ENCODE results near the gene NONO. TPM values are rescaled to one million over a fixed set of nuclear protein-coding genes. Genes with fewer than 3 reads are reported as not detected.

NONO gene
- polyA plus RNA-seq, 2 of the 4 experiments (the other 2 are of a cell fraction) = 362 to 405 TPM

DNA sequence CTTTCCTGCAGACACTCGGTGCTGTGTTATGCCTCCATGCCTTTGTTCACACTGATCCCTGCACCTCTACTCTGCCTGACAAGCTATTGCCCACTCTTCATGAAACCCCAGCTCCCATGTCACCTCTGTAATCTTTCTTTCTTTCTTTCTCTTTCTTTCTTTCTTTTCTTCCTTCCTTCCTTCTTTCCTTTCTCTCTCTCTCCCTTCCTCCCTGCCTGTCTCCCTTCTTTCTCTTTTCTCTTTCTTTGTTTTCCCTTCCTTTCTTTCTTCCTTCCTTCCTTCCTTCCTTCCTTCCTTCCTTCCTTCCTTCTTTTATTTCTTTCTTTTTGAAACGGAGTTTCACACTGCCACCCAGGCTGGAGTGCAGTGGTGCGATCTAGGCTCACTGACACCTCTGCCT lies 48.0 kb upstream of the NONO start:
- ATAC-seq (no peak), DNase-seq (ENCODE audit: low read depth in 1 of 2, low spot score in 1 of 2) (no peak), FAIRE-seq (no peak)
- Histone ChIP-seq H3K27ac (no peak overlapping the region), H3K4me1 (no peaks in the 10 kb centered on the region), H3K4me2 (no peak overlapping the region), H3K9me3 (no peaks in the 10 kb centered on the region), H3K4me3 (no peak overlapping the region)
- ChIA-PET CTCF (no interaction called here), POLR2A (no interaction called here)
- 59% methylated on average over 3 of the region's 3 CpGs for WGBS (ENCODE audit: missing lambda C conversion rate)
- TF ChIP-seq, protein P1, sequence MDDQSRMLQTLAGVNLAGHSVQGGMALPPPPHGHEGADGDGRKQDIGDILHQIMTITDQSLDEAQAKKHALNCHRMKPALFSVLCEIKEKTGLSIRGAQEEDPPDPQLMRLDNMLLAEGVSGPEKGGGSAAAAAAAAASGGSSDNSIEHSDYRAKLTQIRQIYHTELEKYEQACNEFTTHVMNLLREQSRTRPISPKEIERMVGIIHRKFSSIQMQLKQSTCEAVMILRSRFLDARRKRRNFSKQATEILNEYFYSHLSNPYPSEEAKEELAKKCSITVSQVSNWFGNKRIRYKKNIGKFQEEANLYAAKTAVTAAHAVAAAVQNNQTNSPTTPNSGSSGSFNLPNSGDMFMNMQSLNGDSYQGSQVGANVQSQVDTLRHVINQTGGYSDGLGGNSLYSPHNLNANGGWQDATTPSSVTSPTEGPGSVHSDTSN (IDR thresholded peaks at IDR 0.05) = no peak
- TF ChIP-seq, protein P2, sequence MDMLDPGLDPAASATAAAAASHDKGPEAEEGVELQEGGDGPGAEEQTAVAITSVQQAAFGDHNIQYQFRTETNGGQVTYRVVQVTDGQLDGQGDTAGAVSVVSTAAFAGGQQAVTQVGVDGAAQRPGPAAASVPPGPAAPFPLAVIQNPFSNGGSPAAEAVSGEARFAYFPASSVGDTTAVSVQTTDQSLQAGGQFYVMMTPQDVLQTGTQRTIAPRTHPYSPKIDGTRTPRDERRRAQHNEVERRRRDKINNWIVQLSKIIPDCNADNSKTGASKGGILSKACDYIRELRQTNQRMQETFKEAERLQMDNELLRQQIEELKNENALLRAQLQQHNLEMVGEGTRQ (IDR thresholded peaks at IDR 0.05) = no peak
- TF ChIP-seq EHF (CRISPR knock-in tag; IDR thresholded peaks at IDR 0.05) (no peak), ZSCAN20 (CRISPR knock-in tag; IDR thresholded peaks at IDR 0.05) (no peak), FOSB (CRISPR knock-in tag; IDR thresholded peaks at IDR 0.05) (no peak), HDAC2 (IDR thresholded peaks at IDR 0.05) (no peak), SMC3 (IDR thresholded peaks at IDR 0.05) (no peak), GATA3 (IDR thresholded peaks at IDR 0.05; ENCODE audit: borderline replicate concordance) (no peak), MAFK (IDR thresholded peaks at IDR 0.05; ENCODE audit: partially characterized antibody) (no peak), KDM1A (IDR thresholded peaks at IDR 0.05; ENCODE audit: low read depth) (no peak)
- TF ChIP-seq, protein P3, sequence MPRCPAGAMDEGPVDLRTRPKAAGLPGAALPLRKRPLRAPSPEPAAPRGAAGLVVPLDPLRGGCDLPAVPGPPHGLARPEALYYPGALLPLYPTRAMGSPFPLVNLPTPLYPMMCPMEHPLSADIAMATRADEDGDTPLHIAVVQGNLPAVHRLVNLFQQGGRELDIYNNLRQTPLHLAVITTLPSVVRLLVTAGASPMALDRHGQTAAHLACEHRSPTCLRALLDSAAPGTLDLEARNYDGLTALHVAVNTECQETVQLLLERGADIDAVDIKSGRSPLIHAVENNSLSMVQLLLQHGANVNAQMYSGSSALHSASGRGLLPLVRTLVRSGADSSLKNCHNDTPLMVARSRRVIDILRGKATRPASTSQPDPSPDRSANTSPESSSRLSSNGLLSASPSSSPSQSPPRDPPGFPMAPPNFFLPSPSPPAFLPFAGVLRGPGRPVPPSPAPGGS (IDR thresholded peaks at IDR 0.05) = no peak

DNA sequence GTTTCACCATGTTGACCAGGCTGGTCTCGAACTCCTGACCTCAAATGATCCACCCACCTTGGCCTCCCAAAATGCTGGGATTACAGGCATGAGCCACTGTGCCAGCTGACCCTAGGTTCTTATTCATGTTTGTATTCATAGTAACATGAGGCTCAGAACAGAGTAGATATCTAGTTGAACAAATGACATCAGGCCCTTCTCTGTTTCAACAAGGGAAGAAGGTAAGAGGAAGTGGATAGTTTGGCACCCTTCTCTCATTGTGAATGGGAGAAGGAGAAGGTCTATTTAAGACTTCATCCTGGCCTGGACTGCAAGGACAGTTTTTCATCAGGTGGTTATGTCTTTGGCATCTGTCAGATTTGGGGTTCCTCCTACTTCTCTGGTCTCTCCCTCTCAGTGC lies 46.6 kb upstream of the NONO start:
- Histone ChIP-seq H3K4me3 (no peak overlapping the region), H3K4me1 (no peaks in the 10 kb centered on the region), H3K9me3 (no peaks in the 10 kb centered on the region), H3K27ac (no peak overlapping the region), H3K4me2 (no peak overlapping the region)
- CTCF ChIA-PET = no interaction called here
- WGBS (ENCODE audit: missing lambda C conversion rate) = 67% methylated on average over 1 of the region's 1 CpG
- no peak for TF ChIP-seq EHMT2 (IDR thresholded peaks at IDR 0.05; ENCODE audit: low read depth)
- TF ChIP-seq BHLHE40 (IDR thresholded peaks at IDR 0.05; ENCODE audit: low read depth, low read length) = no peak
- TF ChIP-seq, protein P4, sequence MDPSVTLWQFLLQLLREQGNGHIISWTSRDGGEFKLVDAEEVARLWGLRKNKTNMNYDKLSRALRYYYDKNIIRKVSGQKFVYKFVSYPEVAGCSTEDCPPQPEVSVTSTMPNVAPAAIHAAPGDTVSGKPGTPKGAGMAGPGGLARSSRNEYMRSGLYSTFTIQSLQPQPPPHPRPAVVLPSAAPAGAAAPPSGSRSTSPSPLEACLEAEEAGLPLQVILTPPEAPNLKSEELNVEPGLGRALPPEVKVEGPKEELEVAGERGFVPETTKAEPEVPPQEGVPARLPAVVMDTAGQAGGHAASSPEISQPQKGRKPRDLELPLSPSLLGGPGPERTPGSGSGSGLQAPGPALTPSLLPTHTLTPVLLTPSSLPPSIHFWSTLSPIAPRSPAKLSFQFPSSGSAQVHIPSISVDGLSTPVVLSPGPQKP (IDR thresholded peaks at IDR 0.05; ENCODE audit: low read depth, low read length) = no peak
- no peak for DNase-seq (ENCODE audit: low read depth in 1 of 2, low spot score in 1 of 2)
- no peak for ATAC-seq
- no peak for FAIRE-seq
- POLR2A ChIA-PET = no interaction called here

DNA sequence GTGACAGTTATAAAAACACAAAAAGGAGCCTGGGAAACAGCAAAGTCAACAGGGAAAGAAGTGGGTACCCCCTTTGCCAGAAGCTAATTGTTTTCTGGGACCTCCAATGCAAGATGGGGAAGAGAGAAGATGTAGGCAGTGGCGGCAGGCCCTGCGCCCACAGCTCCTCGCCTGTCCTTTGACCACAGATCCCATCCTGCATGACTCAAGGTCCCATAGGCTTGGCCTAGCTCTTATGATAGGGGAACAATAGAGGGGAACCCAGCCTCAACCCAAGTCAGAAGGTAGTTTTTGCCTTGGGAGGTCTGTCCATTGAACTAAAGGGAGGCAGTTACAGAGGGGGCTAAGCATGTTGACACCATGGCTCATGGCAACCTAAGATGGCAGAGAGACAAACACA lies 43.7 kb upstream of the NONO start:
- DNase-seq (ENCODE audit: low read depth in 1 of 2, low spot score in 1 of 2) (no peak), ATAC-seq (no peak), FAIRE-seq (no peak)
- ChIA-PET POLR2A (interaction anchor here (1.6 kb wide), 1 partner anchor 15 kb away, joined by 5 read pairs; no protein-coding TSS in a partner anchor), CTCF (interaction anchor here (1.3 to 1.9 kb wide), 2 partner anchors 12 to 15 kb away, joined by 4 to 5 read pairs; partner anchors contain the start of gene ZMYM3)
- no peak overlapping the region for H3K4me3 ChIP-seq
- TF ChIP-seq ZFP36 (IDR thresholded peaks at IDR 0.05; ENCODE audit: borderline replicate concordance, partially characterized antibody) (no peak), HEYL (CRISPR knock-in tag; IDR thresholded peaks at IDR 0.05) (no peak), JUN (IDR thresholded peaks at IDR 0.05) (no peak), POLR2AphosphoS2 (conservative IDR thresholded peaks at IDR 0.05; ENCODE audit: low read length) (no peak), HOXB5 (CRISPR knock-in tag; IDR thresholded peaks at IDR 0.05) (no peak), RARB (CRISPR knock-in tag; IDR thresholded peaks at IDR 0.05) (no peak), EP300 (IDR thresholded peaks at IDR 0.05) (no peak), CBX2 (IDR thresholded peaks at IDR 0.05; ENCODE audit: borderline replicate concordance, low read depth) (no peak), TP53 (CRISPR knock-in tag; IDR thresholded peaks at IDR 0.05) (no peak)
- TF ChIP-seq, protein P2 (IDR thresholded peaks at IDR 0.05) = no peak
- TF ChIP-seq, protein P5, sequence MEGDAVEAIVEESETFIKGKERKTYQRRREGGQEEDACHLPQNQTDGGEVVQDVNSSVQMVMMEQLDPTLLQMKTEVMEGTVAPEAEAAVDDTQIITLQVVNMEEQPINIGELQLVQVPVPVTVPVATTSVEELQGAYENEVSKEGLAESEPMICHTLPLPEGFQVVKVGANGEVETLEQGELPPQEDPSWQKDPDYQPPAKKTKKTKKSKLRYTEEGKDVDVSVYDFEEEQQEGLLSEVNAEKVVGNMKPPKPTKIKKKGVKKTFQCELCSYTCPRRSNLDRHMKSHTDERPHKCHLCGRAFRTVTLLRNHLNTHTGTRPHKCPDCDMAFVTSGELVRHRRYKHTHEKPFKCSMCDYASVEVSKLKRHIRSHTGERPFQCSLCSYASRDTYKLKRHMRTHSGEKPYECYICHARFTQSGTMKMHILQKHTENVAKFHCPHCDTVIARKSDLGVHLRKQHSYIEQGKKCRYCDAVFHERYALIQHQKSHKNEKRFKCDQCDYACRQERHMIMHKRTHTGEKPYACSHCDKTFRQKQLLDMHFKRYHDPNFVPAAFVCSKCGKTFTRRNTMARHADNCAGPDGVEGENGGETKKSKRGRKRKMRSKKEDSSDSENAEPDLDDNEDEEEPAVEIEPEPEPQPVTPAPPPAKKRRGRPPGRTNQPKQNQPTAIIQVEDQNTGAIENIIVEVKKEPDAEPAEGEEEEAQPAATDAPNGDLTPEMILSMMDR (IDR thresholded peaks at IDR 0.05) = no peak
- H3K4me2 ChIP-seq = no peak overlapping the region
- no peak overlapping the region for H3K27ac ChIP-seq
- 86% methylated on average over 3 of the region's 3 CpGs for WGBS (ENCODE audit: missing lambda C conversion rate)
- H3K9me3 ChIP-seq = no peaks in the 10 kb centered on the region
- H3K4me1 ChIP-seq = no peaks in the 10 kb centered on the region
